WI38 (cell line): ENCODE measurements around the gene CLASP2.

ENCODE experiments used
- H3K4me3 ChIP-seq: 2 replicates; pipeline ENCODE4 v1.5.1; 2011; ENCODE audit warnings: low read depth, mild to moderate bottlenecking, control low read depth, low read length
- TF ChIP-seq, protein P1 (sequence below): IDR thresholded peaks from 2 replicates; pipeline ENCODE4 v1.5.1; 2012; ENCODE audit warnings: low read depth, mild to moderate bottlenecking, control low read depth, low read length

CLASP2 gene

DNA sequence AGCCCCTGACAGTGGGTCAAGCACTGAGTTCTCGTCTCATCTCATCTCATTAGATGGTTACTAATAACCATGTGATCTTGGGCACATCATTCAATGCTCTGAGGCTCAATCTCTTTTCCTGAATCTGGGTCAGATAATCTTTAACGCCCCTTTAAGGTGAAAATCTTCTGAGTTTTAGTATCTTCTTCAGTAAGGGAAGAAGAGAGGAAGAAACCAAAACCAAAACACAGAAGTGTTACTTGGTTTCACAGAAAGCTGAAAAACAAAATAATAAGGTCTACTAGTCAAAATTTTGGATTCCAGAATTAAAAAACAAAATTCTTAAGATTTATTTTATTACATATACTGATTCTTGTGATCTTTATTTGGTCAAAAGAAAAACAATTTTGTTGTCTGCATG lies 78.2 kb downstream of the CLASP2 start:
- H3K4me3 ChIP-seq: no peak overlapping the region
- TF ChIP-seq, protein P1, sequence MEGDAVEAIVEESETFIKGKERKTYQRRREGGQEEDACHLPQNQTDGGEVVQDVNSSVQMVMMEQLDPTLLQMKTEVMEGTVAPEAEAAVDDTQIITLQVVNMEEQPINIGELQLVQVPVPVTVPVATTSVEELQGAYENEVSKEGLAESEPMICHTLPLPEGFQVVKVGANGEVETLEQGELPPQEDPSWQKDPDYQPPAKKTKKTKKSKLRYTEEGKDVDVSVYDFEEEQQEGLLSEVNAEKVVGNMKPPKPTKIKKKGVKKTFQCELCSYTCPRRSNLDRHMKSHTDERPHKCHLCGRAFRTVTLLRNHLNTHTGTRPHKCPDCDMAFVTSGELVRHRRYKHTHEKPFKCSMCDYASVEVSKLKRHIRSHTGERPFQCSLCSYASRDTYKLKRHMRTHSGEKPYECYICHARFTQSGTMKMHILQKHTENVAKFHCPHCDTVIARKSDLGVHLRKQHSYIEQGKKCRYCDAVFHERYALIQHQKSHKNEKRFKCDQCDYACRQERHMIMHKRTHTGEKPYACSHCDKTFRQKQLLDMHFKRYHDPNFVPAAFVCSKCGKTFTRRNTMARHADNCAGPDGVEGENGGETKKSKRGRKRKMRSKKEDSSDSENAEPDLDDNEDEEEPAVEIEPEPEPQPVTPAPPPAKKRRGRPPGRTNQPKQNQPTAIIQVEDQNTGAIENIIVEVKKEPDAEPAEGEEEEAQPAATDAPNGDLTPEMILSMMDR: no peak

DNA sequence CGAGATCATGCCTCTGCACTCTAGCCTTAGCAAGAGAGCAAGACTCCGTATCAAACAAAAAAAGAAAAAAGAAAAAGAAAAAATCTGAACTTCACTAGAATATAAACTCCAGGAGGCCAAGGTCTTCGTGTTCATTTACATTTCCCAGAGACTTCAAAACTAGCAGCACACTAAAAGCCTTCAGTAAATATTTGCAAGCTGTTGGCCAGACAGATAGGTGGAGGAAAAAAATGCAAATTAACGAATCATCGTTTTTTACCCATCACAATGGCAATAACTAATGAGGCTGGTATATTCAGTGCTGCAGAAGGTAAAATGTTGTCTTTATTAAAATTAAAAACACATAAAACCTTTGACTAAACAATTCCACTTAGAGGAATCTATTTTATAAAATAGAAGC lies 80.6 kb downstream of the CLASP2 start:
- TF ChIP-seq, protein P1: no peak
- no peak overlapping the region for H3K4me3 ChIP-seq

DNA sequence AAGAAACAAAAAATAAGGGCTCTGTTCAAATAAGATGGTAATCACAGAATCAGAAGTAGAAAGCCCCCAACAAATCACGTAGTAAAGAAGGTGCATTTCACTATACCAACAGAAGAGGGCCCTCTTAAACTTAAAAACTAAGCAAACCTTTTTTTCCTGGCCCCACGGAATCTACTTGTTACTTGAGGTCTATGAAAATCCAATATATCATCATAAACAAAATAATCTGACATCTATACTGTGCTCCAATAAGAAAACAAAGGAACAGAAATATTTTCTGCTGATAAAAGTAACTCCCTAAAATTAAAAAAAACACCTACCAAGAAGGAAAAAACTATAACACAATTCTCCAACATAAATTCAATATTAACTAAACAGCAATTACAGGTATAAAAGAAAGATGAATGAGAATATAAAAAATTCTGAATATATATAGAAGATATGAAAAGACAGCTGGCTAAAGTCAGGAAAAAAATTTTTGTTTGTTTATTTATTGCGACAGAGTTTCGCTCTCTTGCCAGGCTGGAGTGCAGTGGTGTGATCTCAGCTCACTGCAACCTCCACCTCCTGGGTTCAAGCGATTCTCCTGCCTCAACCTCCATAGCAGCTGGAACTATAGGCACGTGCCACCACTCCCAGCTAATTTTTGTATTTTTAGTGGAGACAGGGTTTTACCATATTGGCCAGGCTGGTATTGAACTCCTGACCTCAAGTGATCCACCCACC lies 81.8 kb downstream of the CLASP2 start:
- no peak overlapping the region for H3K4me3 ChIP-seq
- TF ChIP-seq, protein P1: peak; percentile 38; the same call in 1 of the 2 replicates

DNA sequence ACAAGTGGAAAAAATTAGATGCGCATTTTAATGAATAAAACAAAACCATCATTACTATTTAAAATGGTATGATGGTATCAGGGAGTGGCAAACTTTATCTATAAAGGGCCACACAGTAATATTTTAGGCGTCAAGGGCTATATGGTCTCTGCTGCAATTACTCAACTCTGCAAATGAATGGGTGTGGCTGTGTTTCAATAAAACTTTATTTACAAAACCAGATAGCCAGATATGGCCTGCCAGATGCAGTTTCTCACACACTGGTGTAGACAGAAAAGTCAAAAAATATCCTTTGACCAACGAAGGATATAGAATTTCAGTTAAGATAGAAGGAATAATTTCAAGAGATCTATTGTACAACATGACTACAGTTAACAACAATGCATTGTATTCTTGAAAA lies 83.8 kb downstream of the CLASP2 start:
- TF ChIP-seq, protein P1: no peak
- H3K4me3 ChIP-seq: no peak overlapping the region

DNA sequence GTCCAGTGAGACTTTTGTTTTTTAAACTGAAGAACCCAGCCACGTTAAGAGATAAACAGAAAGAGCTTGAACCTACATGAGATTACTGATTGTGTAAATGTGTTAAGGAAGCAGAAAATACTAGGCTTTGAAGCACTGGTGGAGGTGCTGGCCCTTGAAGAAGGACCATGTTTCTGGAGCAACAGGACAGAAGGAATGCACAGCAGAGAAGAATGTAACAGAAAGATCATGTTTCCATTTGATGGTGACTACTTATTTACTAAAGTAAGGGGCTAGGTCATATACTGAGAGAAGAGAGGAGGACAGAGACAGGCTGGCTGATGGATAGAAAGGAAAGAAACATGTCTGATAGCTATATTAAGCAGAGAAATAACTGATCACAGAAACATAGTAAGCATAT lies 88.8 kb downstream of the CLASP2 start:
- TF ChIP-seq, protein P1: no peak
- no peak overlapping the region for H3K4me3 ChIP-seq

DNA sequence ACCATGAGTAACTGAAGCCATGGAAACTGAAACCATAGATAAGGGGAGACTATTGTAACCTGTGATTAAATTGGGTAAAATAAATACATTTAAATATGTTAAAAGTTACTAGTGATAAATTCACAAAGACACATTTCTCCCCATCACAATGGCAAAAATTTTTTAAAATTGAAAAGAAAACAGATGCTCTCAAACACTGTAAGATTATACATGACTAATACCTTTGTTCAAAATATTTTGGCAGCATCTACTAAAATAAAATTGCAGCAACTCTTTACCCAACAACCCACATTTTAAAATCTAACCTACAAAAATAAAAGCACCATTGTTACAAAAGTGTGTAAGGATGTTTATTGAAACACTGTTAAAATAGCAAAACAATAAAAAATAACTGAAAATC lies 93.3 kb downstream of the CLASP2 start:
- TF ChIP-seq, protein P1: no peak

DNA sequence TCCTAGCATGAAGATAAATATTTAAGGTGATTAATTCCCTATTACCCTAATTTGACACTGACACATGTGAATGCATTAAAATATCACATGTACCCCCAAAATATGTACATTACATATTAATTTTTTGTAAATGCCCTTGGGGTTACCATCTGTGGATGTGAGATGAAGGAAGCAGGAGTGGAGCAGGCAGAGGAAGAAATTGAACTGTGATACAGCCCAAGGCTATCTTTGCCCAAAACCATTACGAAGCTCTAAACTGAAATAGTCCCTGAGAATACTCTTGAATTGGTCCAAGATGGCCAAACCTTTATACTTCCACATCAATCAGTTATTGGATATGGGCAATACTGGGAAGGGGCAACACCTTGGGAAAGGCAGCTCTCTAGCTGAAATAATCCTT lies 105.0 kb downstream of the CLASP2 start:
- TF ChIP-seq, protein P1: no peak
- H3K4me3 ChIP-seq: no peak overlapping the region

More for the DNA sequence above, 93.3 kb downstream of the CLASP2 start:
- no peak overlapping the region for H3K4me3 ChIP-seq
